Esophagus squamous epithelium (tissue), 4 donors: ENCODE measurements around the gene SOCS3.

ENCODE experiments used
- CTCF ChIP-seq, 6 experiments: fragments of 450-650 bp in 4 of 6; fragments of 200-600 bp in 2 of 6; sonication (generic) in 2 of 6; IDR thresholded peaks; one replicate each; pipeline ENCODE4 v1.5.1; 2016 to 2019; ENCODE audit warnings: antibody characterized with exemption in 6 of 6, mild to moderate bottlenecking in 4 of 6, moderate library complexity in 4 of 6
- POLR2A ChIP-seq, 4 donors: fragments of 450-650 bp; IDR thresholded peaks; one replicate each; pipeline ENCODE4 v1.6.1; 2017; ENCODE audit warnings: antibody characterized with exemption in 4 of 4, mild to moderate bottlenecking in 4 of 4, moderate library complexity in 3 of 4

- TF ChIP-seq CTCF (IDR thresholded peaks at IDR 0.05) (no peak), POLR2A (IDR thresholded peaks at IDR 0.05) (no peak)
Measured at GRCh38 chr17:78374631-78375274, 14.9 kb upstream of the SOCS3 start.
